NB4 (cell line): ENCODE results near the gene HIVEP2.

Experiments
- DNase-seq: peaks from one replicate; pipeline ENCODE4 v3.0.0; 2010; ENCODE audit warnings: low read depth
- H3K4me3 ChIP-seq: one replicate; pipeline ENCODE4 v1.5.1; 2011; ENCODE audit warnings: mild to moderate bottlenecking, low read depth, low read length, moderate library complexity
- MYC ChIP-seq: IDR thresholded peaks from 2 replicates; pipeline ENCODE4 v1.6.1; 2011; ENCODE audit warnings: low read depth, low read length
- POLR2A ChIP-seq: IDR thresholded peaks from 2 replicates; pipeline ENCODE4 v1.6.1; 2011; ENCODE audit warnings: mild to moderate bottlenecking; ENCODE audit not compliant: insufficient read length; ENCODE audit errors: extremely low read depth
- TF ChIP-seq, protein P1 (sequence below): IDR thresholded peaks from one replicate; pipeline ENCODE4 v1.5.1; 2012; ENCODE audit warnings: low read depth, low read length
- TF ChIP-seq, protein P2 (sequence below): IDR thresholded peaks from 2 replicates; pipeline ENCODE4 v1.6.1; 2011; ENCODE audit warnings: low read depth, low read length

HIVEP2 gene

DNA sequence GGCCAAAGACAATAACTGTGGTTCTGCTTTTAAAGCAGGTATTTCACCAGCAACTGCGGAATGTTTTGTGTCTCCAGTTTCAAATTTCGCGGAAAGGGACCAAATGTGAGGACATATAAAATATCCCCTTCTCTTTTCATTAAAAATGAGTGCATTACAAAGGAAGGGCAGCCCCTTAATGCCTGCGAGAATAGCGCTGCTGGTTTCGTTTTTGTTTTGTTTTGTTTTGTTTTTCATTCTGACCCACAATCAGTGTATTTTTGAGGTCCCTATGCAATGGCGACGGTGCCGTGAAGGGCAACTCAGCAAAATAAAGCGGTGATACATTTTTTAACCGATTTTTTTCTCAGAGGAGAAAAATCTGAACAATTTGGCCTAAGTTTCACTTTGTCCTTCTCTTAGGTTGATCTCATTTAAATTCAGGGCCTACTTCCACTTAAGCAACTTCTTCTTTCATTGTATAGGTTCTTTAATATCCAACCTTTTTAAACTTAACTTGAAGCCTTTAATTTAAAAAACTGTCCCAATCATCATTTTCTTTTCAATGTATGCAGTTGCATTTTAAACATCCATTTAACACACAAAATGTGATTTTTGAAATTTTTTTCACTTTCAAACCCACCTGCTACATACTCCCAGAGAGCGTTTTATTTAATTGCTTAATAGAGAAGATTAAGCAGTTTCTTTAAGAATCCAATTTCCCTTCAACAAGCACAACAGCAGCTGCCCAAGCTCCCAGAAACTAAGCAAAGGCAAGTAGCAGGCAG is 2.9 kb upstream of the HIVEP2 start:
- H3K4me3 ChIP-seq: peak overlapping the region; percentile 68
- no peak for DNase-seq
- TF ChIP-seq, protein P1, sequence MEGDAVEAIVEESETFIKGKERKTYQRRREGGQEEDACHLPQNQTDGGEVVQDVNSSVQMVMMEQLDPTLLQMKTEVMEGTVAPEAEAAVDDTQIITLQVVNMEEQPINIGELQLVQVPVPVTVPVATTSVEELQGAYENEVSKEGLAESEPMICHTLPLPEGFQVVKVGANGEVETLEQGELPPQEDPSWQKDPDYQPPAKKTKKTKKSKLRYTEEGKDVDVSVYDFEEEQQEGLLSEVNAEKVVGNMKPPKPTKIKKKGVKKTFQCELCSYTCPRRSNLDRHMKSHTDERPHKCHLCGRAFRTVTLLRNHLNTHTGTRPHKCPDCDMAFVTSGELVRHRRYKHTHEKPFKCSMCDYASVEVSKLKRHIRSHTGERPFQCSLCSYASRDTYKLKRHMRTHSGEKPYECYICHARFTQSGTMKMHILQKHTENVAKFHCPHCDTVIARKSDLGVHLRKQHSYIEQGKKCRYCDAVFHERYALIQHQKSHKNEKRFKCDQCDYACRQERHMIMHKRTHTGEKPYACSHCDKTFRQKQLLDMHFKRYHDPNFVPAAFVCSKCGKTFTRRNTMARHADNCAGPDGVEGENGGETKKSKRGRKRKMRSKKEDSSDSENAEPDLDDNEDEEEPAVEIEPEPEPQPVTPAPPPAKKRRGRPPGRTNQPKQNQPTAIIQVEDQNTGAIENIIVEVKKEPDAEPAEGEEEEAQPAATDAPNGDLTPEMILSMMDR: no peak
- TF ChIP-seq, protein P2, sequence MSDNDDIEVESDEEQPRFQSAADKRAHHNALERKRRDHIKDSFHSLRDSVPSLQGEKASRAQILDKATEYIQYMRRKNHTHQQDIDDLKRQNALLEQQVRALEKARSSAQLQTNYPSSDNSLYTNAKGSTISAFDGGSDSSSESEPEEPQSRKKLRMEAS: no peak
- TF ChIP-seq MYC (no peak), POLR2A (no peak)

DNA sequence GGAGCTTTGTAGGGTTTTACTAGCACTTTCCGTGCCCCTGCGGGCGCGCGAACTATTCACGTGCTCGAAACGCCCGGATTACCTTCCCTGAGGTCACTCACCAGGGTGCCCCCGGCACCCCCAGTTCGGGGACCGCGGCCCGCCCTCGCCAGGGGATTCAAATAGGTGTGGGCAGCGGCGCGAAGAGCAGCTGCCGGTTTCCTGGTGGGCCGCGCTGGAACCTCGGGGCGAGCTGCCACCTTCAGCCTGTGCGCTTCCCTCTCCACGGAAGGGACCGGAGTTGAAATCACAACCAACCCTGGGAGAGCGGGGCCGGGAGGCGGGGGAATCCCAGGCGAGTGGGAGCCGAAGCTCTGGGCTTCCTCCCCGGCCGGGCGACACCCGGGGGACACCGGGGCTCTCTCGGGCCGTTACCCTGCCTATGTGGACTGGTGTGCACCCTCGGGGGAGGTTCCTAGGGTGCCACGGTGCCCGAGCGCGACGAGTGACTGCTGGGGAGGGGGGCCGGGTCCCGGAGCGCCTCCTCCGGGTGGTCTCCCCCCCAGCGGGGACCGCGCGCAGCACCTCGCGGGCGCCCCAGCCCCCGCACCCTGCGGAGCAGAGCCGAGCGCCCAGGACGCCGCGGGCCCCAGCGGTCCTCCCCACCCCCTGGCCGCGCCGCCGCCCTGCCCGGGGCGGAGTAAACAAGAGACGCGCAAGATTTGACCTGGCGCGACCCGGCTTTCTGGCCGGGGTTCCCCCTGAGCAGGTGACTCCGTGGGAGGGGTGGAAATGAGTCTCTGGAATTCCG is 2.1 kb upstream of the HIVEP2 start:
- DNase-seq: peak; percentile 65
- H3K4me3 ChIP-seq: peak overlapping the region; percentile 70

DNA sequence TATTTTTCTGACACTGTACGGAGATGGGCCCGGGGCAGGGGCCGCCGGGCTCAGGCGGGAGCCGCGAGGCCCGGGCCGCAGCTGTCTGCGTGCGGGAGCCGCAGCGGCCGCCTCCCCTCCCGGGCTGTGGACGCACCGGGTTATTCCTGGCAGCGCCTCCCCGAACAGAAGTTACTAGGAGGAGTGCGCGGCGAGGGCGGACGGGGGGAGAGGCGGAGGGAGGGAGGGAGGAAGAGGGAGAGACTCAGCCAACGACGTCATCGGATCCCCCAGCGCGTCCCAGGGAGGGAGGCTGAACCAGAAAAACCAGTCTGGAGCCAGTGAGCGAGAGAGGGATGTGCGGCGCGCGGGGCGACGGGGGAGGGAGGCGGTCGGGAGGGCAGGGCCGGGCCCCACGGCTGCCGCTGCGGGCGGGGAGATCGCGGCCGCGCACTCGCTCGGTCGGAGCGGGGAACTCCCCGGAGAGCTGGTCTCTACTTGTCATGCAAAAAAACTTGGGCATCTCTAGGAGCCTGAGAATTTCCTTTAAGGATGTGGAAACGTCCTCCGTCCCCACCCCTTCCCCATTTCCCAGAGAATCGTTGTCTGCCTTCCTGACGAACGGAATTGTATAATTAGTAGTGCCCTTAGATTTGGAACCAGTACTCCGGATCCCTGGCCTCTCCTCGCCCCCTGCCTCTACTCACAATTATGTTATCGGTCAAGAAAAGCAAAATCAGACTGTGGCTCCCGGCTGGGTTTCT is 1.4 kb upstream of the HIVEP2 start:
- TF ChIP-seq MYC (0 out of 2 replicates have a peak, but pooled peaks have one; percentile 16), POLR2A (peak; percentile 47)
- TF ChIP-seq, protein P2: no peak
- TF ChIP-seq, protein P1: no peak
- H3K4me3 ChIP-seq: peak overlapping the region; percentile 70
- peak; percentile 94 for DNase-seq

More for the DNA sequence above, 2.1 kb upstream of the HIVEP2 start:
- peak; percentile 33 for TF ChIP-seq POLR2A
- TF ChIP-seq MYC: no peak
- TF ChIP-seq, protein P1: no peak
- TF ChIP-seq, protein P2: no peak

DNA sequence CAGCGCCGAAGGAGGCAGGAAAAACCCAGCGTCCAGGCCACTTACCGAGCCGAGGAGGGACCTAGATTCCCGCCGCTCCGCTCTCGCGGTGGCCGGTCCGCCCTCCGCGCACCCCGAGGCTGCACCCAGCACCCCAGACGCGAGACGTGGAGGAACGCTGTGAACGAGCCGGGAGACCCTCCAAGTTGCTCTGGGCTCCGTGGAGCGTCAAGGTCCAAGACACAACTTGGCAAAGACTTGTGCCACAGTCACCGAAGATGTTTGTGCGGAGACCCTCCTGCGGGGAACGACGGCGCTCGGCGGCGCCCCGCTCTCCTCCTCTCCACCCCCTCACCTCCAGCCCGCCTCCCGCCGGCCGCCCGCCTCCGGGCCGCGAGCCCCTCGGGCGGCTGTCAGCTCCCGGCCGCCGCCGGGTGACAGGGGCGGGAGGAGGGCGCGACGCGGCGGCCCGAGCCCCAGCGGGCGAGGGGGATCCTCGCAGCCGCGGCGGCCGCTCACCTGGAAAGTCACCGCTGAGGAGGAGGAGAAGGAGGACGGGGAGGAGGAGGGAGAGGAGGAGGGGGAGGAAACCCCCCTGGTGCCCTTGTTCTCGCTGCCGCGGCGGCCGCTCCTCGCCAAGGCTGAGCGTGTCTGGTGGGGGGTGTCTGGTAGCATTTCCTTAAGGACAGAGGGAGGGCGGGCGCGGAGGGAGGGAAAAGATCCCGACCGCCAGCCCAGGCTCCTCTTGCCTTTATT is 637 bp upstream of the HIVEP2 start:
- peak overlapping the region; percentile 72 for H3K4me3 ChIP-seq
- peak; percentile 73 for DNase-seq
- TF ChIP-seq, protein P2: no peak
- peak; percentile 13 for TF ChIP-seq POLR2A
- TF ChIP-seq, protein P1: no peak
- no peak for TF ChIP-seq MYC
